Panc1 (cell line): ENCODE data around the gene TFEC.

Experiments used
- CTCF ChIP-seq: fragments of 450-650 bp; IDR thresholded peaks from 2 replicates; pipeline ENCODE4 v1.5.1; 2017; ENCODE audit warnings: mild to moderate bottlenecking
- POLR2AphosphoS5 ChIP-seq: IDR thresholded peaks from 2 replicates; pipeline ENCODE4 v1.6.1; 2012; ENCODE audit warnings: mild to moderate bottlenecking, low read depth, low read length, moderate library complexity

GRCh38 chr7:116021237-116021636 lies 9.3 kb downstream of the TFEC start:
- TF ChIP-seq POLR2AphosphoS5 (no peak), CTCF (no peak)
